ENCODE results near the gene CCSER1. TPM values are rescaled to one million over a fixed set of nuclear protein-coding genes. Genes with fewer than 3 reads are reported as not detected.

CCSER1 gene
- total and polyA plus RNA-seq, 2 experiments from 2014 or later = 2.9 to 3.4 TPM

DNA sequence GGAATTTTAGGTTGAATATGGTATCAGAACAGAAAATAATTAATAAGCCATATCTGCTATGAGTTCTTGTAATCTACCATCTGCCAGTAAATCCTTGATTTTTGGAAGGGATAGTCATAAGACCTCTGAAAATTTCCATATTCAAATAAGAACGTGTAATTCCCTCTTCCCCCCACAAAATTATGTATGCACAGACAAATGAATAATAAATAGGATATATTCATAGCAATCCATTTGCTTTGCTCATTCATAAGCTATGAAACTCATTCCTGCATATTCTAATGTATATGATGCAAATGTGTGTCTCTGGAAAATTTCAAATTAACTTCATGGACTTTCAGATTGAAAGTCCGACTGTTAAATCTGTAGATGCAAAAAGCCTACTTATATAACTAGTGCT lies 1343.5 kb downstream of the CCSER1 start:
- Mint-ChIP-seq H3K9me3 (peaks cover 6% of the 10 kb centered on the region; the same call in 1 of the 3 replicates), H3K4me3 (no peak overlapping the region), H3K27me3 (ENCODE audit: insufficient read depth, low read depth, poor library complexity) (no peaks in the 10 kb centered on the region), H3K36me3 (ENCODE audit: low read depth) (0 out of 3 replicates have a peak, but pooled peaks cover 2% of the 10 kb centered on the region), H3K4me1 (no peaks in the 10 kb centered on the region), H3K27ac (no peak overlapping the region)
- no peaks in the 10 kb centered on the region for H3K36me3 ChIP-seq (ENCODE audit: insufficient read depth)
- H3K27me3 ChIP-seq (ENCODE audit: insufficient read depth) = no peaks in the 10 kb centered on the region
- no peak overlapping the region for H2AFZ ChIP-seq
- DNase-seq (ENCODE audit: low spot score) (no peak), ATAC-seq (no peak)
- H3K79me2 ChIP-seq (replicated peaks; ENCODE audit: insufficient read depth) = no peaks in the 10 kb centered on the region
- no peak overlapping the region for H3K4me2 ChIP-seq
- H3F3A ChIP-seq (replicated peaks; ENCODE audit: low read depth) = no peaks in the 10 kb centered on the region
- no peaks in the 10 kb centered on the region for H4K20me1 ChIP-seq (replicated peaks; ENCODE audit: insufficient read depth)
- no peaks in the 10 kb centered on the region for H3K9me2 ChIP-seq (ENCODE audit: insufficient read depth)
- no peak for TF ChIP-seq NANOG (IDR thresholded peaks at IDR 0.05; ENCODE audit: borderline replicate concordance)
- TF ChIP-seq, protein P1, sequence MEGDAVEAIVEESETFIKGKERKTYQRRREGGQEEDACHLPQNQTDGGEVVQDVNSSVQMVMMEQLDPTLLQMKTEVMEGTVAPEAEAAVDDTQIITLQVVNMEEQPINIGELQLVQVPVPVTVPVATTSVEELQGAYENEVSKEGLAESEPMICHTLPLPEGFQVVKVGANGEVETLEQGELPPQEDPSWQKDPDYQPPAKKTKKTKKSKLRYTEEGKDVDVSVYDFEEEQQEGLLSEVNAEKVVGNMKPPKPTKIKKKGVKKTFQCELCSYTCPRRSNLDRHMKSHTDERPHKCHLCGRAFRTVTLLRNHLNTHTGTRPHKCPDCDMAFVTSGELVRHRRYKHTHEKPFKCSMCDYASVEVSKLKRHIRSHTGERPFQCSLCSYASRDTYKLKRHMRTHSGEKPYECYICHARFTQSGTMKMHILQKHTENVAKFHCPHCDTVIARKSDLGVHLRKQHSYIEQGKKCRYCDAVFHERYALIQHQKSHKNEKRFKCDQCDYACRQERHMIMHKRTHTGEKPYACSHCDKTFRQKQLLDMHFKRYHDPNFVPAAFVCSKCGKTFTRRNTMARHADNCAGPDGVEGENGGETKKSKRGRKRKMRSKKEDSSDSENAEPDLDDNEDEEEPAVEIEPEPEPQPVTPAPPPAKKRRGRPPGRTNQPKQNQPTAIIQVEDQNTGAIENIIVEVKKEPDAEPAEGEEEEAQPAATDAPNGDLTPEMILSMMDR (conservative IDR thresholded peaks at IDR 0.05; ENCODE audit: low read depth in 2 of 2) = no peak
- TF ChIP-seq, protein P2, sequence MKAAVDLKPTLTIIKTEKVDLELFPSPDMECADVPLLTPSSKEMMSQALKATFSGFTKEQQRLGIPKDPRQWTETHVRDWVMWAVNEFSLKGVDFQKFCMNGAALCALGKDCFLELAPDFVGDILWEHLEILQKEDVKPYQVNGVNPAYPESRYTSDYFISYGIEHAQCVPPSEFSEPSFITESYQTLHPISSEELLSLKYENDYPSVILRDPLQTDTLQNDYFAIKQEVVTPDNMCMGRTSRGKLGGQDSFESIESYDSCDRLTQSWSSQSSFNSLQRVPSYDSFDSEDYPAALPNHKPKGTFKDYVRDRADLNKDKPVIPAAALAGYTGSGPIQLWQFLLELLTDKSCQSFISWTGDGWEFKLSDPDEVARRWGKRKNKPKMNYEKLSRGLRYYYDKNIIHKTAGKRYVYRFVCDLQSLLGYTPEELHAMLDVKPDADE (IDR thresholded peaks at IDR 0.05) = no peak
- no peak for TF ChIP-seq EZH2phosphoT487 (IDR thresholded peaks at IDR 0.05; ENCODE audit: unreplicated experiment)
- no peak for TF ChIP-seq STAT1 (IDR thresholded peaks at IDR 0.05; ENCODE audit: unreplicated experiment)
- no peak overlapping the region for H3K27ac ChIP-seq (ENCODE audit: low read depth)
- no peak overlapping the region for H3K4me3 ChIP-seq
- H3K4me1 ChIP-seq (ENCODE audit: insufficient read depth) = no peaks in the 10 kb centered on the region

DNA sequence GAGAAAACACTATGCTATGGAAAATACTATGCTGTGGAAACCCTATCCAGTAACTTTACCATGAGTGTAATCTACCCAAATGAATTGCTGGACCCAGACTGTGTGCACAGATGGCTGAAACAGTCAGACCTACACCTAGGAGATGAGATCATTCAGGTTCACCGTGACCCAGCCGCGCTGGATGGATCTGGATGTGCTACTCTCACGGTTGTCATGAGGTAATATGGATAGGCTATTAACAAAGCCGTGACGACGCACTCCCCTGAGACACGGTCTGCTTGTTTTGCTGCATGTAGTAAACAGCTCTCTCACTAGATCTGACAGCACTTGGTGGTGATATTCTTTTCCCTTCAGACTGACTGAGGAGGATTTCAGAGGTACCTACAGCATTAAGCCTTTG lies 1344.1 kb downstream of the CCSER1 start:
- Histone ChIP-seq H3K4me2 (no peak overlapping the region), H4K20me1 (replicated peaks; ENCODE audit: insufficient read depth) (no peaks in the 10 kb centered on the region), H3K4me1 (ENCODE audit: insufficient read depth) (no peaks in the 10 kb centered on the region), H3K27me3 (ENCODE audit: insufficient read depth) (no peaks in the 10 kb centered on the region), H3K27ac (ENCODE audit: low read depth) (no peak overlapping the region), H3K4me3 (no peak overlapping the region), H3K9me2 (ENCODE audit: insufficient read depth) (no peaks in the 10 kb centered on the region), H3K36me3 (ENCODE audit: insufficient read depth) (no peaks in the 10 kb centered on the region), H3F3A (replicated peaks; ENCODE audit: low read depth) (no peaks in the 10 kb centered on the region), H3K79me2 (replicated peaks; ENCODE audit: insufficient read depth) (no peaks in the 10 kb centered on the region), H2AFZ (peak overlapping the region; percentile 67; the same call in 1 of the 2 replicates)
- DNase-seq (ENCODE audit: low spot score) (no peak), ATAC-seq (no peak)
- Mint-ChIP-seq H3K4me3 (no peak overlapping the region), H3K9me3 (peaks cover 6% of the 10 kb centered on the region; the same call in 1 of the 3 replicates), H3K27me3 (ENCODE audit: insufficient read depth, low read depth, poor library complexity) (no peaks in the 10 kb centered on the region), H3K27ac (no peak overlapping the region), H3K4me1 (no peaks in the 10 kb centered on the region), H3K36me3 (ENCODE audit: low read depth) (0 out of 3 replicates have a peak, but pooled peaks cover under 1% of the 10 kb centered on the region)
- TF ChIP-seq, protein P3, sequence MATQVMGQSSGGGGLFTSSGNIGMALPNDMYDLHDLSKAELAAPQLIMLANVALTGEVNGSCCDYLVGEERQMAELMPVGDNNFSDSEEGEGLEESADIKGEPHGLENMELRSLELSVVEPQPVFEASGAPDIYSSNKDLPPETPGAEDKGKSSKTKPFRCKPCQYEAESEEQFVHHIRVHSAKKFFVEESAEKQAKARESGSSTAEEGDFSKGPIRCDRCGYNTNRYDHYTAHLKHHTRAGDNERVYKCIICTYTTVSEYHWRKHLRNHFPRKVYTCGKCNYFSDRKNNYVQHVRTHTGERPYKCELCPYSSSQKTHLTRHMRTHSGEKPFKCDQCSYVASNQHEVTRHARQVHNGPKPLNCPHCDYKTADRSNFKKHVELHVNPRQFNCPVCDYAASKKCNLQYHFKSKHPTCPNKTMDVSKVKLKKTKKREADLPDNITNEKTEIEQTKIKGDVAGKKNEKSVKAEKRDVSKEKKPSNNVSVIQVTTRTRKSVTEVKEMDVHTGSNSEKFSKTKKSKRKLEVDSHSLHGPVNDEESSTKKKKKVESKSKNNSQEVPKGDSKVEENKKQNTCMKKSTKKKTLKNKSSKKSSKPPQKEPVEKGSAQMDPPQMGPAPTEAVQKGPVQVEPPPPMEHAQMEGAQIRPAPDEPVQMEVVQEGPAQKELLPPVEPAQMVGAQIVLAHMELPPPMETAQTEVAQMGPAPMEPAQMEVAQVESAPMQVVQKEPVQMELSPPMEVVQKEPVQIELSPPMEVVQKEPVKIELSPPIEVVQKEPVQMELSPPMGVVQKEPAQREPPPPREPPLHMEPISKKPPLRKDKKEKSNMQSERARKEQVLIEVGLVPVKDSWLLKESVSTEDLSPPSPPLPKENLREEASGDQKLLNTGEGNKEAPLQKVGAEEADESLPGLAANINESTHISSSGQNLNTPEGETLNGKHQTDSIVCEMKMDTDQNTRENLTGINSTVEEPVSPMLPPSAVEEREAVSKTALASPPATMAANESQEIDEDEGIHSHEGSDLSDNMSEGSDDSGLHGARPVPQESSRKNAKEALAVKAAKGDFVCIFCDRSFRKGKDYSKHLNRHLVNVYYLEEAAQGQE (IDR thresholded peaks at IDR 0.05; ENCODE audit: unreplicated experiment) = no peak
- TF ChIP-seq, protein P2 (IDR thresholded peaks at IDR 0.05) = no peak
- TF ChIP-seq, protein P4, sequence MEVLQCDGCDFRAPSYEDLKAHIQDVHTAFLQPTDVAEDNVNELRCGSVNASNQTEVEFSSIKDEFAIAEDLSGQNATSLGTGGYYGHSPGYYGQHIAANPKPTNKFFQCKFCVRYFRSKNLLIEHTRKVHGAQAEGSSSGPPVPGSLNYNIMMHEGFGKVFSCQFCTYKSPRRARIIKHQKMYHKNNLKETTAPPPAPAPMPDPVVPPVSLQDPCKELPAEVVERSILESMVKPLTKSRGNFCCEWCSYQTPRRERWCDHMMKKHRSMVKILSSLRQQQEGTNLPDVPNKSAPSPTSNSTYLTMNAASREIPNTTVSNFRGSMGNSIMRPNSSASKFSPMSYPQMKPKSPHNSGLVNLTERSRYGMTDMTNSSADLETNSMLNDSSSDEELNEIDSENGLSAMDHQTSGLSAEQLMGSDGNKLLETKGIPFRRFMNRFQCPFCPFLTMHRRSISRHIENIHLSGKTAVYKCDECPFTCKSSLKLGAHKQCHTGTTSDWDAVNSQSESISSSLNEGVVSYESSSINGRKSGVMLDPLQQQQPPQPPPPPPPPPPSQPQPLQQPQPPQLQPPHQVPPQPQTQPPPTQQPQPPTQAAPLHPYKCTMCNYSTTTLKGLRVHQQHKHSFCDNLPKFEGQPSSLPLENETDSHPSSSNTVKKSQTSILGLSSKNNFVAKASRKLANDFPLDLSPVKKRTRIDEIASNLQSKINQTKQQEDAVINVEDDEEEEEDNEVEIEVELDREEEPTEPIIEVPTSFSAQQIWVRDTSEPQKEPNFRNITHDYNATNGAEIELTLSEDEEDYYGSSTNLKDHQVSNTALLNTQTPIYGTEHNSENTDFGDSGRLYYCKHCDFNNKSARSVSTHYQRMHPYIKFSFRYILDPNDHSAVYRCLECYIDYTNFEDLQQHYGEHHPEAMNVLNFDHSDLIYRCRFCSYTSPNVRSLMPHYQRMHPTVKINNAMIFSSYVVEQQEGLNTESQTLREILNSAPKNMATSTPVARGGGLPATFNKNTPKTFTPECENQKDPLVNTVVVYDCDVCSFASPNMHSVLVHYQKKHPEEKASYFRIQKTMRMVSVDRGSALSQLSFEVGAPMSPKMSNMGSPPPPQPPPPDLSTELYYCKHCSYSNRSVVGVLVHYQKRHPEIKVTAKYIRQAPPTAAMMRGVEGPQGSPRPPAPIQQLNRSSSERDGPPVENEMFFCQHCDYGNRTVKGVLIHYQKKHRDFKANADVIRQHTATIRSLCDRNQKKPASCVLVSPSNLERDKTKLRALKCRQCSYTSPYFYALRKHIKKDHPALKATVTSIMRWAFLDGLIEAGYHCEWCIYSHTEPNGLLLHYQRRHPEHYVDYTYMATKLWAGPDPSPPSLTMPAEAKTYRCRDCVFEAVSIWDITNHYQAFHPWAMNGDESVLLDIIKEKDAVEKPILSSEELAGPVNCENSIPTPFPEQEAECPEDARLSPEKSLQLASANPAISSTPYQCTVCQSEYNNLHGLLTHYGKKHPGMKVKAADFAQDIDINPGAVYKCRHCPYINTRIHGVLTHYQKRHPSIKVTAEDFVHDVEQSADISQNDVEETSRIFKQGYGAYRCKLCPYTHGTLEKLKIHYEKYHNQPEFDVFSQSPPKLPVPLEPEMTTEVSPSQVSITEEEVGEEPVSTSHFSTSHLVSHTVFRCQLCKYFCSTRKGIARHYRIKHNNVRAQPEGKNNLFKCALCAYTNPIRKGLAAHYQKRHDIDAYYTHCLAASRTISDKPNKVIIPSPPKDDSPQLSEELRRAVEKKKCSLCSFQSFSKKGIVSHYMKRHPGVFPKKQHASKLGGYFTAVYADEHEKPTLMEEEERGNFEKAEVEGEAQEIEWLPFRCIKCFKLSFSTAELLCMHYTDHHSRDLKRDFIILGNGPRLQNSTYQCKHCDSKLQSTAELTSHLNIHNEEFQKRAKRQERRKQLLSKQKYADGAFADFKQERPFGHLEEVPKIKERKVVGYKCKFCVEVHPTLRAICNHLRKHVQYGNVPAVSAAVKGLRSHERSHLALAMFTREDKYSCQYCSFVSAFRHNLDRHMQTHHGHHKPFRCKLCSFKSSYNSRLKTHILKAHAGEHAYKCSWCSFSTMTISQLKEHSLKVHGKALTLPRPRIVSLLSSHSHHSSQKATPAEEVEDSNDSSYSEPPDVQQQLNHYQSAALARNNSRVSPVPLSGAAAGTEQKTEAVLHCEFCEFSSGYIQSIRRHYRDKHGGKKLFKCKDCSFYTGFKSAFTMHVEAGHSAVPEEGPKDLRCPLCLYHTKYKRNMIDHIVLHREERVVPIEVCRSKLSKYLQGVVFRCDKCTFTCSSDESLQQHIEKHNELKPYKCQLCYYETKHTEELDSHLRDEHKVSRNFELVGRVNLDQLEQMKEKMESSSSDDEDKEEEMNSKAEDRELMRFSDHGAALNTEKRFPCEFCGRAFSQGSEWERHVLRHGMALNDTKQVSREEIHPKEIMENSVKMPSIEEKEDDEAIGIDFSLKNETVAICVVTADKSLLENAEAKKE (CRISPR knock-in tag; IDR thresholded peaks at IDR 0.05) = no peak
